Measurements from ENCODE around the gene HUNK. TPM values are rescaled to one million over a fixed set of nuclear protein-coding genes. Genes with fewer than 3 reads are reported as not detected.
"Not testable (repeated sequence)": the region's sequence is repeated elsewhere in the genome, so short reads cannot be mapped to it uniquely, and the experiment has no call there.

HUNK gene
- not detected in 2 replicates for total RNA-seq

DNA sequence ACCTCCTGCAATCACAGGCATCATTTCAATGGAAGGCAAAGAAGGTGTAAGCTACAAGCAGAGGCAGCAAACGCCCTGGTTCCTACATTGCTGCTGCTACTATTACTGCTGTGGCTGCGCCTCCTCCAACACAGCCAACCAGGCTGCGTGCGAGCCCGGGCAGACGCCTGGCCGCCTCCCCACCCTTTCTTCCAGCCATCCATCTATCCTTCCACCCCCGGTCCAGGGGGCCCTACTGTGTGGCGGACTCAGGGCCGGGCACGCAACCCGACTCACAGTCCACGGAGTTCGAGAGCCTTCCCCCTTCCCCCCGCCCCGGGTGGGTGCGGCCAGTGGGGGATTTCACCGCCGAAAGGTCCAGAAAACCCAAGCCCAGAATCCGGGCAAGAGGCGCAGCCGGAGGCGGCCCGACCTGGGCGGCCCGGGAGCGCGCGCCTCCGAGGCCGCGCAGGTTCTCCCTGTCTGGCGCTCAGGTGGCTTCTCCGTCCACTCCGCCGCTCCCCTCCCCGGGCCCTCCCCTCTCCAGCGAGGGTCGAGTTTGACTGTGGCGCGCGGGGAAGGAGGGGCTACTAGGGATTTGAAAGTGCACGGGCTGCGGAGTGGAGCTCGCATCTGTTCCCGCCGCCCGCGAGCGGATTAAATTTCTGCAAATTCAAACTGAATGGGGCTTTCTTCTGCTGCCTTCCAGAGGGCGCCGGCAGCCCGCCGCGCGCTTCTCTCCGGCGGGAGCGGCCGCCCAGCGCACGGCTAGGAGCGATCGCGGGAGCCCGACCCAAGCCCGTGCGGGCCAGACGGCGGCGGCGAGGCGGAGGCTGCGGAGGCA, at the start of gene HUNK:
Gene HUNK, plus strand, starts transcription at position 569 of the 823 bp plus-strand sequence. CDS start 655 bp downstream, outside the sequence.
- intact Hi-C loops (cut with micrococcal nuclease): no loop called here

DNA sequence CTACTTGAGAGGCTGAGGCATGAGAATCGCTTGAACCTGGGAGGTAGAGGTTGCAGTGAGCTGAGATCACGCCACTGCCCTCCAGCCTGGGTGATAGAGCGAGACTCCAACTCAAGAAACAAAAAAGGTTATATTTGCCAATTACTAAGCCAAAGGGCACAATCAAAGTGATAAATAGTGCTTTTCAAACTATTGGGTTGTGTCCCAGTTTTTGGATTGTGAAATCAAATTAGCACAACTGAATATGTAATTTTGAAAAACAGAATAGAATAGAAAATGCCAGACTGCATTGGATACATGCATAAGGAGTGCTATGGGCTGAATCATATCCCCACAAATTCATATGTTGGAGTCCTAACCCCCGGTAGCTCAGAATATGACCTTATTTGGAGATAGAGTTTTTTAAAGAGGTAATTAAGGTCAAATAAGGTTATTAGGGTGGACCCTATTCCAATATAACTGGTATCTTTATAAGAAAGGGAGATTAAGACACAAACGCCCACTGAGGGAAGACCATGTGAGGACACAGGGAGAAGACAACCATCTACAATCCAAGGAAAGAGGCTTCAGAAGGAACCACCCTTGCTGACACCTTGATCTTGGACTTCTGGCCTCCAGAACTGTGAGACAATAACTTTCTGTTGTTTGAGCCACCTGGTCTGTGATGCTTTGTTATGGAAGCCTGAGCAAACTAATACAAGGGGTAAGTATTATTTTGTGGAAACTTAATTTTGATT, 42.9 kb upstream of the HUNK start:
- intact Hi-C loops (cut with micrococcal nuclease): no loop called here

DNA sequence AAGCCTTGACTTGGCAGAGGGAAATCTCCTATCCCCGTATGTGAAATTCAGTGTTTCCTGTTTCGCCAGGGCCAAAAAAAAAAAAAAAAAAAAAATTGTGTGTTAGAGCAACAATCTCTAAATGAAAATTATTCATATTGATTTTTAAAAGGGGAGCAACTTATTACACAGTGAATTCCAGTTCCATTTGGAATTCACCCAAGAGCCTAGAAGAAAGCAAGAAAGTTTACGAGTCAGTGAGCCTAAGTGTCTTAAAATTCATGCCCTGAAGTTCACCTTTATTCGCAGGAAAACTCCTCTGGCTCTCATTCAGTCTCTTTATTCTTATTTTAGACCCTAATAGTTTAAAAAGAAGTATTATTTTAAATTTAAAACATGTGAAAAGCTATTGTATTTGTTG, 42.1 kb upstream of the HUNK start:
- intact Hi-C loops (cut with micrococcal nuclease): no loop called here

DNA sequence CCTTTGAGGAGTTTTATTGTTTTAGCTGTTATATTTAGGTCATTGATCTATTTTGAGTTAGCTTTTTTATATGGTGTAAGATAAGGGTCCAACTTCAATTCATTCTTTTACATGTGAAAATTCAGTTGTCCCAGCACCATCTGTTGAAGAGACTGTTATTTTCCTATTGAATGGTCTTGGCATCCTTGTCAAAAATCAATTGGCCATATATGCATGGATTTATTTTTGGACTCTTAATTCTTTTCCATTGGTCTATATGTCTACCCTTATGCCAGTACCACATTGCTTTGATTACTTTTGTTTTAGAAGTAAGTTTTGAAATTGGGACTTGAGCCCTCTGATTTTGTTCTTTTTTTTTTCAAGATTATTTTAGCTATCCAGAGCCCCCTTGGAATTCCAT, 35.8 kb upstream of the HUNK start:
- intact Hi-C loops (cut with micrococcal nuclease): no loop called here

DNA sequence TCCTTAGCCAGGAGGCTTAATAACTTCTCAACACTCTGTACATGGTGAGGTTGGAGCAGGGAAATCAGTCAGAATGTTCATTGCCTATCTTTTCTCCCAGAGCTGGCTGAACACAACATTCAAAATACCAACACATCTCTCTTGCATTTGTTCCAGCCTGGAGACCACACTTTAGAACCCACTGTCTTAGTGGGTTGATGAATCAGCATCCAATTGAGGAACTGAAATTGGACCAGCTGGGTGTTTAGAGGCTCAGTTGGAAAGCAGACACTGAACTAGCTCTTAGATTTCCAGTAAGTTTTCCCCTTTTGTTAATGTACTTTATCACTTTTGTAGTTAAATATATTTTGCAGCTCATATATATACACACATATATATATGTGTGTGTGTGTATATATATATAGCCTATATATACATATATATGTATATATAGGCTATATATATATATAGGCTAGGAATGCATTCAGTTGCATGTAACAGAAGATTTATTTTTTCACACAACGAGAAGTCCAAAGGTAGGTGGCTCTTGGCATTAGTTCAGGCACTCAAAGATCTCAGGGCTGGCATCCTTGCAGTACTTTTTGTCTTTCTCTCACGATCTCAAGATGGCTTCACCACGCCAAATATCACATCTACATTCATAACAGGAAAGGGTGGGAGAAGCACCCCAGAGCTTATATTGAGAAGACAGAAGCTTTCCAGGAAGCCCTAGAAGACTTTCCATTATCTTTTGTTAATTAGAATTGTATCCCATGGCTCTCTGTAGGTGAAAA, 35.0 kb upstream of the HUNK start:
- intact Hi-C loops (cut with micrococcal nuclease): no loop called here

DNA sequence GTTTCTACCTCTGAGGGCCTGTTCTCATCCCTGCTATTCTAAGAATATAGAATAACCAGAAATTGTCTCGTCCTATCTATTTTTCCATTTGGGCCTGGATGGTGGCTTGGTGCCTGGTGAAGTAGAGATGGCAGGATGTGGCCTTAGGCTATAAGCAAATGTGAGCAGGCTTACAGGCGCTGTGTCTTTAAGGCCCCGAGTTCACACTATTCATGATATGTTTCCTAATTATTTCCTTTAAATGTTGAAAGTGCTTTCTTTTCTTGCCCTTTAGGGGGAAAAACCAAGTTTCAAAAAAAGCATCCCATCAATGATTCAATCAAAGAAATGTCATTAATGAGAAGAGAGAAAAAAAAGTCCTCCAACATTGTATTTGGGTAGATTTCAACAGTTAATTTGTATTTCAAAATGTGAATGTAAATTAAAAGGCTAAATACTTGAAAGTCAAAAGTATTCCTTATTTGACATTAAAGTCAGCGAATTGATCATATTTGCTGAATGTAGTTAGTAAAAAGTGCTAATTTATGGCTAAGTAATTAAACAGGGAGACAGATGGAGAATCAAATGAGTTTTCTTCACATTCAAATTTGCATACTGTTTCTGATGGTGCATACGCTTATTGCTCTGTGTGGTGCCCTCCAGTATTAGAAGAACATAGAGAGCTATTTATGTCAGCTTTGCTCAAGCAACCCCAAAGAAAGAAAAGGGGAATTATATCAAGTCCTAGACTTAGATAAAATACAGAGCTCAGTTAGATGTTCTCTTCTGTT, 34.0 kb upstream of the HUNK start:
- intact Hi-C loops (cut with micrococcal nuclease): no loop called here

DNA sequence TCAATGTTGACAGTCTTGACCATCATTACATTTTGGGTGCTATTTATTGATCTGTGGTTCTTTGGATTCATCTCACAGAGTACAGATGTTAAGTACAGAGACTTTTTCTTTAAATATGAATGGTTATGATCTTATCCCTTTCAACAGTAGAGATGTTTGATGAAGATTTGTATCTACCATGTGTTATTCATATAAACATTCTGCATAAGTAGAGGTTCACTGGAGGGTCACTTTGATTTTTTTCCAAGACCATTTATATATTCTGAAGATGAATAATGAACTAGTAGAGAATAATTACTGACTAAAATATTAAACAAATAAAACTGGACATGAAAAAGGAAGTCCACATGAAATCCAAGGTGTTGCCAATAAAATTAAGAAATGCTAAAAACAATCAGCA, 28.6 kb upstream of the HUNK start:
- intact Hi-C loops (cut with micrococcal nuclease): no loop called here

DNA sequence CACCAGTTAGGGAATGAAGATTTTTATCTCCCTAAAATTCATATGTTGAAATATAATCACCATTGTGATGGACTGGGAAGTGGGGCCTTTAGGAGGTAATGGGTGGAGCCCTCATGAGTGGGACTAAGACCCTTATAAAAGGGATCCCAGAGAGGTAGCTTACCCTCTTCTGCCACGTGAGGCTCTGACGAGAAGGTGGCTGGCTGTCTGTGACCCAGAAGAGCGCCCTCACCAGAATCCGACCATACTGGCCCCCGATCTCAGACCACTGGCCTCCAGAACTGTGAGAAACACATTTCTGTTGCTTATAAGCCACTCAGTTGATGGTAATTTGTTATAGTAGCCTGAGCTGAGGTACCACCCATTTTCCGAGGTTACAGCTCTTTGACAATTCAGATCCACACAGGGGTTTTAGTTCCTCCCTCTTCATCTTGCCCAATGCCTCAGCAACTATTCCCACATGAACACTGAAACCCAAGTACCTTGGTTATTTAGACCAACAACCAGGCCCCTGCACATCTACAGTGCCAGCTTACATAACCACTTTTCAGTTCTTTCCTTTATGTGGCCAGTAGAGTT, 27.6 kb upstream of the HUNK start:
- intact Hi-C loops (cut with micrococcal nuclease): no loop called here

DNA sequence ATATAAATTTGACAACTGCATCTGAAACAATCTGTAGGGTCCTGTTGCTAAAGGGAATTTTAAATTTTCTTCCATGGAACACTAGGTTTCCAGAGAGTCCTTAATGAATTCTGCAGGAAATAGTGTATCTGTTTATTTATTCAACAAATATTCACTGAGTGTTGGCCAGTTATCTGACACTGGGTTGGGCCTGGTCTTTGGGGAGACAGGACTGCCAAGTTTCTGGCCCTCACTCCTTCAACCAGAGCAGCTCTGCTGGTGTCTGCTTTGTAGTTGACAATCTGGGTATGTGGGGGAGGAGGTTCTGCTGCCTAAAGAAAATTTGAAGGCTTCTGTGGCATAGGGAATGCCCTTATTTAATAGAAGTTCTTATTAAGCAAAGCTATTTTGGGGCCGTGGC, 26.1 kb upstream of the HUNK start:
- intact Hi-C loops (cut with micrococcal nuclease): no loop called here

DNA sequence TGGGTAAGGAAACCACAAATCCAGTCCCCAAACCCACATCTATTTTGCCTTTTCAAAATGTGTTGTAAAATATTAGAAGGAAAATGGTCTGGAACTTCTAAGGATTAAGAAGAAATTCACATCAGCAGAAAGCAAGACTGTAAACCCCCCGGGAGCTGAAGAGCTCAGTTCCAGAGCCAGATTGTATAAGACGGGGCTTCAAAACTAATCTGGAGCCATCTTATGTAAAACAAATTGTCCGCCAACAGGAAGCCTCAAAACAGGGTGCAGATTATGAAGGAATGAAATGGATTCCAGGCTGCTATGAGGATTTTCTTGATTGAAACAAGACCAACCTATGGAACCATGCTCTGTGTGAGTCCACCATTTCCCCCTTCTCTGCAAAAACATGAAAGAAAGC, 25.1 kb upstream of the HUNK start:
- intact Hi-C loops (cut with micrococcal nuclease): no loop called here

DNA sequence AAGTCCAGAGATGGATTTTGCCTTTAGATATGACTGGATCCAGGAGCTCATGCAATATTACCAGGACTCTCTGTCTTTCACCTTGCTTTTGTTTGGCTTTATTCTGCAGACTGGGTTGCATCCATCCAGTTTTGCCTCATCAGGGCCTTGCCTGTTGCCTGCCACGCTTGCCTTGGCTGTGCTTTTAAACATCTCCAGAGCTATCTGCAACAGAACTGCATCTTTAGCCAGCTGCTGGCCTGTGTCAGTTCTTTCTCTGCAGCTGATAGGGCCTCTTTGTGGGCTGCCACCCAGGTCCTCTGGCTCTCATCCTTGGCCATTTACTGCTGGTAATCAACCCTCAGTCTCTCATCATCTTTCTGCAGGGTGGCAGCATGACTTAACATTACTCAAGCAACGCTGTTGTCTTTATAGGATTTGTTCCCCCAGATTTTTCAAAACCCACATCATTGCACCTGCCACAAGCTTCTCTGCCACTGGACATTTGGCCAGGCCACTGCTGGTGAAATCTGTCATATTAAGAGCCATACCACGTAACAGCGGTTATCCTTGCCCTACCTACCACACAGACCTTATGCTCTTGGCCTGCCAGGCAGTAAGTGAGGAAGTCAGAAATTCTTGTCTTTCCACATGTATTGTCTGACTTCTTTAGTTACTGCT, 24.4 kb upstream of the HUNK start:
- intact Hi-C loops (cut with micrococcal nuclease): no loop called here

DNA sequence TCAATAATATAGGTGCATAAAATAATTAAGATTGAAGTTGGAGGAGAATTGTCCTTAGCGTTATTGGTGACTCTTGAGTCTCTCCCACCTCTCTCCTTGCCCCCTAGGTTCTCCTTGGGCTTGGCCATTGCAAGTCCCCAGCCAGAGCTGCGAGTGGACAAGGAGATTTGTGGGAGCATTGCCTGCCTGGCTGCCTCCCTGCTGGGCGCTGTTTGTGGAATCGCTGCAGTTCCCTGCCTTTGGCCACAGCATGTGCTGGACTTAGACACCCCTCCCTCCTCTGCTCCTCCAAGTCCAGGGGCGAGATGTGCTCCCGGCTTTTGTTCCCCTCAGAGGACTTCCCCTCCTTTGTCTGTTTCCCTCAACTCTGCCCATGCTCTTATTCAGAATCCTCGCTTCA, 21.9 kb upstream of the HUNK start:
- intact Hi-C loops (cut with micrococcal nuclease): no loop called here

DNA sequence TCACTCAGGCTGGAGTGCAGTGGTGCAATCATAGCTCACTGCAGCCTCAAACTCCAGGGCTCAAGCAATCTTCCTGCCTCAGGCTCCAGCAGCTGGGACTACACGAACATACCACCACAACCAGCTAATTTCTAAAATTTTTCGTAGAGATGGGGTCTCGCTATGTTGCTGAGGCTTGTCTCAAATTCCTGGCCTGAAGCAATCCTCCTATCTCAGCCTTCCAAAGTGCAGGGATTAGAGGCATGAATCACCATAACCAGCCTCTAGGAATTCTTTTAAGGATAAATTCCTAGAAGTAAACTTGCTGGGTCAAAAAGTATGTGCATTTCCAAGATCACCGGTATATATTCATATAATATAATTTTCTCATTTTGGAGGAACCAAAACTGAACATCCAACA, 17.6 kb upstream of the HUNK start:
- intact Hi-C loops (cut with micrococcal nuclease): no loop called here

DNA sequence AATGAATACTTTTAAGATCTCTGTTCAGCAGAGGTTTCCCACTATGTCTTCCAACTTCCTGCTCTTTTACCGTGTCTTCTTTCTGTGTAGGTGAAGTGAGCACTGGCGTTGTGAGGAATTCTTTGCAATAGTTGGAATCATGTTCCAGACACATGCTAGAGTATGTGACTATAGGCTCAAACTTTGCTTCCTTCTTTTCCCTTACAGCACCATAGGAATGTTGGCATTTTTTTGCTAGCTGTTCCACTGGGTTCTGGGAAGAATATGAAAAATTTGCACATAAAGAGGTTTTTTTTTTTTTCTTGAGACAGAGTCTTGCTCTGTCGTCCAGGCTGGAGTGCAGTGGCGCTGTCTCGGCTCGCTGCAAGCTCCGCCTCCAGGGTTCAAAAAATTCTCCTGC, 15.7 kb upstream of the HUNK start:
- intact Hi-C loops (cut with micrococcal nuclease): no loop called here

DNA sequence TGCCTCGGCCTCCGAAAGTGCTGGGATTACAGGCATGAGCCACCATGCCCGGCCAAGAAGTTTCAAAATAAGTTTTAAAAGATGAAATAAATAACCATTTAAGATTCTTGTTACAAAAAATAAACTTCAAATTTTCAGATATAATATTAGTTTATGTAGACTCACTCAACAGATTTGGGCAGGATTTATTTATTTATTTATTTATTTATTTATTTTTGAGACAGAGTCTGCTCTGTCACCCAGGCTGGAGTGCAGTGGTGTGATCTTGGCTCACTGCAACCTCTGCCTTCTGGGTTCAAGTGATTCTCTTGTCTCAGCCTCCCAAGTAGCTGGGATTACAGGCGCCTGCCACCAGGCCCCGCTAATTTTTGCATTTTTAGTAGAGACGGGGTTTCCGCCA, 15.2 kb upstream of the HUNK start:
- intact Hi-C loops (cut with micrococcal nuclease): not testable (repeated sequence)

DNA sequence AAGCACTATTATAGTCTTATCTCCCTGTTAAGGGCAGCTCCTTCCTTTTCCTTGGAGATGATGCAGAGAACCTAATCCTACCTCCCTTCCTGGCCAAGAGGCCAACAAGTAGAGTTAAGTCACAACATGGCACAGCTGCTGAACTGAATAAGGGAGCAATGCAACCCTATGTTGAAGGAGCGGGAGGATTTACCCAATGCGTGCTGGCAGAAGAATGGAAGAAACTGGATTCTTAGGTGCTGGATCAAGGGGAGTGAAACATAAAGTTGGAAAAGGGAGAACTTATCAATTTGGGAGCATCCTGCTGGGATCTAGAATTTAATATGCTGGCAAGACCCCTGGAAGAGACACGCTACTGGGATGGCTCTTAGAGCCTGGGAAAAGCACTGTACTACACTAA, 12.0 kb upstream of the HUNK start:
- intact Hi-C loops (cut with micrococcal nuclease): loop anchor here (10.0 kb wide), 1 partner anchor 164 kb away; no protein-coding TSS in a partner anchor

DNA sequence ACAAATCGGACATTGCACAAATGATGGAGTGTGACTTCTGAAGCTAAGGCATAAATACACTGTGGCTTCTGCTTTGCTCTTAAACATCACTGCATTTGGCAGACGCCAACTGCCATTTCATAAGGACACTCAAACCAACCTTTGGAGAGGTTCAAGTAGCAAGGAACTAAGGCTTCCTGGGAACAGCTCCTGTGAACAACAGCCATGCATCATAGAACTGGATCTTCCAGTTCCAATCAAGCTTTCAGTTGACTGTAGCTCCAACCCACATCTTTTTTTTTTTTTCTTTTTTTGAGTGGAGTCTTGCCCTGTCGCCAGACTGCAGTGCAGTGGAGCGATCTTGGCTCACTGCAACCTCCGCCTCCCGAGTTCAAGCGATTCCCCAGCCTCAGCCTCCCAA, 10.7 kb upstream of the HUNK start:
- intact Hi-C loops (cut with micrococcal nuclease): loop anchor here (10.0 kb wide), 1 partner anchor 163 kb away; no protein-coding TSS in a partner anchor

DNA sequence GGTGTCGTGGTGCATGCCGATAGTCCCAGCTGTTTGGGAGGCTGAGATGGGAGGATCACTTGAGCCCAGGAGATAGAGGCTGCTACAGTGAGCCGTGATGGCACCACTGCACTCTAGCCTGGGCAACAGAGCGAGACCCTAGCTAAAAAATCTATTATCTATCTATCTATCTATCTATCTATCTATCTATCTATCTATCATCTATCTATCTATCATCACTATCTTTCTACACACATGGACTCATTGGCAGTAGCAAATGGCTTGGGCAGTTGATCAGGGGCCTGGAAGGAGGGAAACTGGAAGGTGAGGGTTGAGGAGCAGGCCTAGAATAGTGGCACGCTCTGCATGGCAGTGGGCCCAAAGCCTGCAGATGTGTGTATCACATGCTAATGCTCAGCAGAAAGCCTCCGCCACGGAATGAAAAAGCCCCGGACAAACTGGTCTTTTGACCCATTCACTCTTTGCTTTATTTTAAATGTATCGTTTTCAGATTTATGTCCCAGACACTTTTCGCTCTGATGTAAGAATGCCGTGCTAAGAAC, 7.3 kb upstream of the HUNK start:
- intact Hi-C loops (cut with micrococcal nuclease): loop anchor here (10.0 kb wide), 1 partner anchor 159 kb away; no protein-coding TSS in a partner anchor

DNA sequence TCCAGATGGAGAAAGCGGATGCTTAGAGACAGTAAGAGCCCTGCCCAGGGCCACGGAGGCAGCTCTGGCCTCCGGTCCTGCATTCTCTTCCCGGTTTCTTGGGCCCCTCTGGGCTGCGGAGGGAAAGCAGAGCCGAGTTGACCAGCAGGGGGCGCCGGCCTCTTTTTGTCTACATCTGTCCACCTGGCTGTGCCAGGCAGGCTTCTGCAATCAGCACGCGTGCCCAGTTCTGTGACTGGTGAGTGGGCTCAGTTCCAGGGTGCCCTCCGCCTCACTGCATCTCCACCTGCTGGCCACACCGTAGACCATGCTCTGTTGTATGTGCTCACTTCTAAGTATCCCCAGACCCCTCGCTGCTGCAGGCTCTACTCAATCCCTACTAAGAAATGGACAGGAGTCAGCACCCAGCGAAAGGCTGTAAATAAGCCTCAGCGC, 6.7 kb upstream of the HUNK start:
- intact Hi-C loops (cut with micrococcal nuclease): loop anchor here (1.0 to 10.0 kb wide), 3 partner anchors 159 to 735 kb away; no protein-coding TSS in a partner anchor

DNA sequence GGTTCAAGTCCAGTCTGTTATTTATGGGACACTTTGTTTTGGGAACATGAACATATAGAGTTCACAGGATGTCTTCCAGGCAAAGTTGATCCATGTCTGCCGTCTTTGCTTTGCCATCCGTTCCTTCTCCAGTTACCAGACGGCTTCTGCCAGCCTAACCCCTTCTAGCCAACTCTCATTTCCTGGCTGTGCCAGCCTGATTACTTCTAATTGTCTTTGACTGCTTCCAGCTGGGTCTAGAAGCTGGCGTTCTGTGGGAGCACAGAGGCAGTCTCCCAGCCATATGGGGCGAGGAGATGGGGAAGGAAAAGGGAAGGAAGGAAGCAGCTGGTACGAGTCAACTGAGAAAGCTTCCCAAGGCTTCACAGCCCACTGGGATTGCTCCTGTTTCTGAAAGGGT, 3.1 kb upstream of the HUNK start:
- intact Hi-C loops (cut with micrococcal nuclease): loop anchor here (10.0 kb wide), 1 partner anchor 155 kb away; no protein-coding TSS in a partner anchor

All from T-helper 1 cell treated with Interleukin-12 subunit alpha and Interleukin-12 subunit beta and Interleukin-4 antibody, amounts not matched to agents 30 ng/mL and 1 ng/mL, for 36 hours (primary cell).